Measurements from ENCODE around the gene AKAP9.

The AKAP9 gene

GRCh38 chr7:92034116-92034515 lies 93.5 kb downstream of the AKAP9 start:
- no peak for TF ChIP-seq CTCF (conservative IDR thresholded peaks at IDR 0.05; ENCODE audit: low read length)
- no peak overlapping the region for H3K4me3 ChIP-seq (ENCODE audit: low read length)
- DNase-seq (ENCODE audit: low read depth) = peak; percentile 70

GRCh38 chr7:92035576-92035975 lies 94.9 kb downstream of the AKAP9 start:
- DNase-seq (ENCODE audit: low read depth) = no peak
- no peak for TF ChIP-seq CTCF (conservative IDR thresholded peaks at IDR 0.05; ENCODE audit: low read length)
- no peak overlapping the region for H3K4me3 ChIP-seq (ENCODE audit: low read length)

- no peak overlapping the region for H3K4me3 ChIP-seq (ENCODE audit: low read length)
- no peak for TF ChIP-seq CTCF (conservative IDR thresholded peaks at IDR 0.05; ENCODE audit: low read length)
- no peak for DNase-seq (ENCODE audit: low read depth)
Observed at GRCh38 chr7:92039900-92040299, 99.2 kb downstream of the AKAP9 start.

GRCh38 chr7:92042056-92042737 lies 101.5 kb downstream of the AKAP9 start:
- DNase-seq (ENCODE audit: low read depth) = no peak
- TF ChIP-seq CTCF (conservative IDR thresholded peaks at IDR 0.05; ENCODE audit: low read length) = no peak
- no peak overlapping the region for H3K4me3 ChIP-seq (ENCODE audit: low read length)

- no peak for DNase-seq (ENCODE audit: low read depth)
- TF ChIP-seq CTCF (conservative IDR thresholded peaks at IDR 0.05; ENCODE audit: low read length) = no peak
- no peak overlapping the region for H3K4me3 ChIP-seq (ENCODE audit: low read length)
Observed at GRCh38 chr7:92043098-92043497, 102.4 kb downstream of the AKAP9 start.

GRCh38 chr7:92043637-92044036 lies 103.0 kb downstream of the AKAP9 start:
- no peak overlapping the region for H3K4me3 ChIP-seq (ENCODE audit: low read length)
- DNase-seq (ENCODE audit: low read depth) = no peak

More at GRCh38 chr7:92043637-92044036, 103.0 kb downstream of the AKAP9 start:
- no peak for TF ChIP-seq CTCF (conservative IDR thresholded peaks at IDR 0.05; ENCODE audit: low read length)

All from AG10803 (cell line).